GM23248 (cell line): ENCODE results near the gene AP3B1. TPM values are rescaled to one million over a fixed set of nuclear protein-coding genes. Genes with fewer than 3 reads are reported as not detected.

Source experiments
- DNase-seq: peaks from one replicate; pipeline ENCODE4 v3.0.0-alpha.2; 2015
- H2AFZ ChIP-seq: fragments of 200-600 bp; sonication (generic); 2 replicates; pipeline ENCODE4 v1.6.1; 2016; ENCODE audit warnings: antibody characterized with exemption
- H3F3A ChIP-seq: fragments of 200-600 bp; sonication (generic); 2 replicates; pipeline ENCODE4 v1.6.1; 2016; ENCODE audit warnings: mild to moderate bottlenecking, antibody characterized with exemption, mixed run types; ENCODE audit not compliant: insufficient read depth
- H3K27ac ChIP-seq: fragments of 200-600 bp; sonication (generic); 2 replicates; pipeline ENCODE4 v1.5.1; 2016; ENCODE audit warnings: mild to moderate bottlenecking
- H3K27me3 ChIP-seq: fragments of 200-600 bp; sonication (generic); replicated peaks from 2 replicates; pipeline ENCODE4 v1.6.1; 2016; ENCODE audit warnings: mild to moderate bottlenecking; ENCODE audit not compliant: insufficient read depth
- H3K36me3 ChIP-seq: fragments of 200-600 bp; sonication (generic); 2 replicates; pipeline ENCODE4 v1.6.1; 2016; ENCODE audit warnings: low read depth, mild to moderate bottlenecking
- H3K4me1 ChIP-seq: fragments of 200-600 bp; sonication (generic); 2 replicates; pipeline ENCODE4 v1.6.1; 2016; ENCODE audit warnings: mild to moderate bottlenecking; ENCODE audit not compliant: insufficient read depth
- H3K4me2 ChIP-seq: fragments of 200-600 bp; sonication (generic); one replicate; pipeline ENCODE4 v1.6.1; 2016; ENCODE audit warnings: mild to moderate bottlenecking; ENCODE audit not compliant: unreplicated experiment
- H3K4me3 ChIP-seq: fragments of 200-600 bp; sonication (generic); 2 replicates; pipeline ENCODE4 v1.5.1; 2016; ENCODE audit warnings: mild to moderate bottlenecking
- H3K79me2 ChIP-seq: fragments of 200-600 bp; sonication (generic); 2 replicates; pipeline ENCODE4 v1.6.1; 2016; ENCODE audit warnings: mild to moderate bottlenecking; ENCODE audit not compliant: insufficient read depth
- H3K9ac ChIP-seq: fragments of 200-600 bp; sonication (generic); 2 replicates; pipeline ENCODE4 v1.6.1; 2016; ENCODE audit warnings: mild to moderate bottlenecking
- H3K9me2 ChIP-seq: fragments of 200-600 bp; sonication (generic); 2 replicates; pipeline ENCODE4 v1.6.1; 2016; ENCODE audit warnings: mixed run types, mild to moderate bottlenecking, moderate library complexity; ENCODE audit not compliant: insufficient read depth
- H3K9me3 ChIP-seq: fragments of 200-600 bp; sonication (generic); one replicate; pipeline ENCODE4 v1.6.1; 2017; ENCODE audit warnings: low read depth
- H4K20me1 ChIP-seq: fragments of 200-600 bp; sonication (generic); 2 replicates; pipeline ENCODE4 v1.6.0; 2016; ENCODE audit not compliant: insufficient read depth
- EZH2 ChIP-seq: fragments of 200-600 bp; sonication (generic); IDR thresholded peaks from 2 replicates; pipeline ENCODE4 v1.6.1; 2018; ENCODE audit warnings: antibody characterized with exemption, mild to moderate bottlenecking; ENCODE audit not compliant: insufficient read depth, poor library complexity, severe bottlenecking
- EZH2phosphoT487 ChIP-seq: fragments of 200-600 bp; sonication (generic); IDR thresholded peaks from 2 replicates; pipeline ENCODE4 v1.6.1; 2018; ENCODE audit warnings: antibody characterized with exemption, moderate library complexity, mild to moderate bottlenecking, low read depth; ENCODE audit not compliant: insufficient read depth
- WGBS, 2 experiments: methylation state at CpG; one replicate each; pipeline ENCODE4 v1.1.6; 2015 to 2017; ENCODE audit warnings: low lambda C conversion rate in 2 of 2, low coverage in 1 of 2; ENCODE audit errors: missing lambda C conversion rate in 2 of 2; 5-methylcytosine and 5-hydroxymethylcytosine counted together
- in situ Hi-C: fragments of 300-500 bp; cut with MboI; formaldehyde crosslinking; loops from 2 replicates; pipeline ENCODE4 v1.15.0; 2020
- polyA plus RNA-seq: library from polyadenylated mRNA; unstranded; fragments of >200 nt; fragmentation: Nextera tagmentation; extraction: Ambion mirVana; gene quantifications from 2 replicates; pipeline ENCODE4 v1.2.1, GENCODE V29; 2016
- total RNA-seq: library from RNA; depleted of rRNA; stranded (reverse); fragments of >200 nt; shearing (Covaris generic); gene quantifications from 2 replicates; pipeline ENCODE4 v1.2.3, GENCODE V29; 2014

Gene AP3B1
- total and polyA plus RNA-seq, 2 experiments from 2014 or later, result 40.3 to 49.7 TPM

DNA sequence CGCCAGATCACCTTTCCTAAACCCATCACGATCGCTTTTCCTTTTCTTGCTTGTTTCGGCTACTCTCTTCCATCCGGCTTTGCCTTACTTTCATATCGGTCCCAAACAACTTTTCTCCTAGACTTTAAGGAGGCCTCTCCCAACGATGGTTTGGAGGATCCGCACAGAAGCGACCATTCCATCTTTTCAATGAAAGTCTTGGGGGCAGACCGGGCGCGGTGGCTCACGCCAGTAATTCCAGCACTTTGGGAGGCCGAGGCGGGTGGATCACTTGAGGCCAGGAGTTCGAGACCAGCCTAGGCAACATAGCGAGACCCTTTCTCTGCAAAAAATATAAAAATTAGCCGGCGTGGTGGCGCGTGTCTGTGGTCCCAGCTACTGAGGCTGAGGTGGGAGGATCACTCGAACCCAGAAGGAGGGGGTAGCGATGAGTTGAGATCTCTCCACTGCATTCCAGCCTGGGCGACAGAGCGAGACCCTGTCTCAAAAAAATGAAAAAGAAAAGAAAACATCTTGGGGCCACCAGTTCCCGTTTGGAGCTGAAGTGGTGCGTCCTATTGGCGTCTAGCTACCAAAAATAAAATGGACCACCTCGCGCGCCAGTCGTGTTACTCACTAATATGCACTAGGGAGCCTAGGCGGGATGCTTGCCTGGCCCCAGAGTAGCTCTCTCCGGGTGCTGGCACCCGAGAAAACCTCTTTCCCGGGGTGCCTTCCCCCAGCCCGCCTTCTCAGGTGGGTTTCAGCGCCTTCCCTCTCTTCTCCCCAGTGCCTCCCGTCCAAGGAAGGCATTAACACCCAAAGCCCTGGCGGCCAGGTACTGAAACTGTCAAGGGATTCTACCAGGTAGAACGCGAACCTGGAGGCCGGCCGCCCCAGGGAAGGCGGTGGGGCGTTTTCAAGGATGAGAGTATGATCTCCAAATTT is 800 bp upstream of the AP3B1 start:
- H4K20me1 ChIP-seq, result no peaks in the 10 kb centered on the region
- no peaks in the 10 kb centered on the region for H3K27me3 ChIP-seq
- DNase-seq, result peak; percentile 62
- WGBS, 2 experiments, result 4 to 5% methylated on average over 46 of the region's 46 CpGs
- H3K9me2 ChIP-seq, result no peaks in the 10 kb centered on the region
- H3K4me3 ChIP-seq, result peak overlapping the region; percentile 97
- peaks cover 11% of the 10 kb centered on the region; the same call in 1 of the 2 replicates for H3F3A ChIP-seq
- TF ChIP-seq EZH2phosphoT487 (no peak), EZH2 (no peak)
- peak overlapping the region; percentile 82 for H3K4me2 ChIP-seq
- H3K79me2 ChIP-seq, result peaks cover 42% of the 10 kb centered on the region
- in situ Hi-C loops, result no loop called here
- peak overlapping the region; percentile 88 for H3K27ac ChIP-seq
- no peaks in the 10 kb centered on the region for H3K36me3 ChIP-seq
- peak overlapping the region; percentile 99 for H3K9ac ChIP-seq
- 0 out of 2 replicates have a peak, but pooled peaks cover 5% of the 10 kb centered on the region for H3K4me1 ChIP-seq
- no peaks in the 10 kb centered on the region for H3K9me3 ChIP-seq
- H2AFZ ChIP-seq, result peak overlapping the region; percentile 98

GRCh38 chr5:78293851-78294247 is 649 bp downstream of the AP3B1 start:
- peaks cover 56% of the 10 kb centered on the region for H3K79me2 ChIP-seq
- in situ Hi-C loops, result no loop called here
- peak overlapping the region; percentile 88 for H3K27ac ChIP-seq
- H3K36me3 ChIP-seq, result no peaks in the 10 kb centered on the region
- H2AFZ ChIP-seq, result peak overlapping the region; percentile 94
- peak overlapping the region; percentile 77 for H3K4me2 ChIP-seq
- TF ChIP-seq EZH2phosphoT487, result no peak
- TF ChIP-seq EZH2, result no peak
- no peaks in the 10 kb centered on the region for H3K27me3 ChIP-seq
- no peaks in the 10 kb centered on the region for H3K9me2 ChIP-seq
- H3K4me3 ChIP-seq, result peak overlapping the region; percentile 97
- DNase-seq, result peak; percentile 43
- no peaks in the 10 kb centered on the region for H4K20me1 ChIP-seq
- H3F3A ChIP-seq, result peaks cover 23% of the 10 kb centered on the region
- peak overlapping the region; percentile 99 for H3K9ac ChIP-seq
- WGBS, 2 experiments, result 3 to 4% methylated on average over 6 of the region's 6 CpGs
- H3K4me1 ChIP-seq, result peaks cover 15% of the 10 kb centered on the region
- no peaks in the 10 kb centered on the region for H3K9me3 ChIP-seq

GRCh38 chr5:78291687-78292086 is 2.8 kb downstream of the AP3B1 start:
- peaks cover 44% of the 10 kb centered on the region for H3F3A ChIP-seq
- H3K36me3 ChIP-seq, result no peaks in the 10 kb centered on the region
- H3K4me3 ChIP-seq, result no peak overlapping the region
- peak; percentile 8 for DNase-seq
- no peak overlapping the region for H2AFZ ChIP-seq
- no peaks in the 10 kb centered on the region for H3K27me3 ChIP-seq
- TF ChIP-seq EZH2, result no peak
- no peak for TF ChIP-seq EZH2phosphoT487
- H3K4me1 ChIP-seq, result peaks cover 35% of the 10 kb centered on the region
- peaks cover 76% of the 10 kb centered on the region for H3K79me2 ChIP-seq
- no peaks in the 10 kb centered on the region for H3K9me3 ChIP-seq
- H4K20me1 ChIP-seq, result no peaks in the 10 kb centered on the region
- H3K27ac ChIP-seq, result no peak overlapping the region
- no peak overlapping the region for H3K9ac ChIP-seq
- in situ Hi-C loops, result no loop called here
- no peak overlapping the region for H3K4me2 ChIP-seq
- 63 to 67% methylated on average over 2 of the region's 2 CpGs for WGBS, 2 experiments
- no peaks in the 10 kb centered on the region for H3K9me2 ChIP-seq

DNA sequence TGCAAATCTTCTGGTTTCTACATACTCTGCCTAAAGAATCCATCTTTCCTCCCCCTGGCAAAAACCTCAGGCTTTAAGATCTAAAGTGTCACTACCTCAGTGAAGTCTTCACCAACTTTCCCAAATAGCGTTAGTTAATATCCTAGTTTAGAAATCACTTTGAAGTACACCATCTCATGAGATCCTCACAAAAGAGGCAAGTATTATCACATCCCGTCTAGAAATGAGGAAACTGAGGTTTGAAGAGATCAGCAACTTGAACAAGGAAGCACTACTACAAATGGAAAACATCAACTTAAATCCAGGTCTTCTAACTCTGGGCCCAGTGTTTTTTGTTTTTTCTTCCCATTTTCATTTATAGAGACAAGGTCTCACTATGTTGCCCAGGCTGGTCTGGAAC is 4.6 kb downstream of the AP3B1 start:
- no peaks in the 10 kb centered on the region for H3K9me3 ChIP-seq

More for the DNA sequence above, 4.6 kb downstream of the AP3B1 start:
- H3K4me2 ChIP-seq, result no peak overlapping the region
- TF ChIP-seq EZH2phosphoT487 (no peak), EZH2 (no peak)
- no peak overlapping the region for H2AFZ ChIP-seq
- in situ Hi-C loops, result no loop called here
- no peaks in the 10 kb centered on the region for H3K9me2 ChIP-seq
- no peak for DNase-seq
- peaks cover 34% of the 10 kb centered on the region for H3F3A ChIP-seq
- H4K20me1 ChIP-seq, result no peaks in the 10 kb centered on the region
- no peaks in the 10 kb centered on the region for H3K36me3 ChIP-seq
- H3K9ac ChIP-seq, result no peak overlapping the region
- no peak overlapping the region for H3K4me3 ChIP-seq
- no peaks in the 10 kb centered on the region for H3K27me3 ChIP-seq
- WGBS, 2 experiments, result 94 to 96% methylated on average over 2 of the region's 2 CpGs
- H3K4me1 ChIP-seq, result peaks cover 41% of the 10 kb centered on the region
- H3K27ac ChIP-seq, result no peak overlapping the region
- H3K79me2 ChIP-seq, result peaks cover 93% of the 10 kb centered on the region
